Spleen (tissue), 13 donors: ENCODE measurements around the gene GDPD2. TPM values are rescaled to one million over a fixed set of nuclear protein-coding genes. Genes with fewer than 3 reads are reported as not detected.
"Not testable (repeated sequence)": the region's sequence is repeated elsewhere in the genome, so short reads cannot be mapped to it uniquely, and the experiment has no call there.

ENCODE experiments used
- DNase-seq: peaks from one replicate; pipeline ENCODE4 v3.0.0-alpha.2; 2020
- H3K27ac ChIP-seq, 8 donors: fragments of 200-600 bp; sonication (generic) in 7 of 8; 1 replicate in 4 of 8; 2 replicates in 4 of 8; pipeline versions ENCODE4 v1.5.0 to v1.8.0; 2016 to 2021; ENCODE audit warnings: inconsistent platforms in 4 of 8, mild to moderate bottlenecking in 4 of 8, moderate library complexity in 1 of 8
- H3K27me3 ChIP-seq, 7 donors: fragments of 200-600 bp; sonication (generic) in 6 of 7; replicated peaks in 1 of 7; 1 replicate in 4 of 7; 2 replicates in 3 of 7; pipeline versions ENCODE4 v1.5.0 to v1.8.0; 2016 to 2021; ENCODE audit warnings: inconsistent platforms in 3 of 7, mild to moderate bottlenecking in 1 of 7
- H3K36me3 ChIP-seq, 6 donors: fragments of 200-600 bp; sonication (generic) in 5 of 6; 1 replicate in 4 of 6; 2 replicates in 2 of 6; pipeline versions ENCODE4 v1.5.0 to v1.8.0; 2016 to 2021; ENCODE audit warnings: inconsistent platforms in 2 of 6
- H3K4me1 ChIP-seq, 6 donors: fragments of 200-600 bp; sonication (generic) in 5 of 6; 1 replicate in 3 of 6; 2 replicates in 3 of 6; pipeline versions ENCODE4 v1.5.0 to v1.8.0; 2016 to 2021; ENCODE audit warnings: inconsistent platforms in 3 of 6
- H3K4me3 ChIP-seq, 8 donors: fragments of 200-600 bp; sonication (generic) in 7 of 8; 1 replicate in 4 of 8; 2 replicates in 4 of 8; pipeline versions ENCODE4 v1.5.0 to v1.8.0; 2016 to 2021; ENCODE audit warnings: inconsistent platforms in 4 of 8, mild to moderate bottlenecking in 4 of 8, moderate library complexity in 2 of 8
- H3K9me3 ChIP-seq, 8 donors: fragments of 200-600 bp; sonication (generic) in 7 of 8; 1 replicate in 4 of 8; 2 replicates in 4 of 8; pipeline versions ENCODE4 v1.5.0 to v1.8.0; 2016 to 2021; ENCODE audit warnings: inconsistent platforms in 4 of 8
- CTCF ChIP-seq, 11 experiments: fragments of 200-600 bp in 7 of 11; fragments of 450-650 bp in 4 of 11; sonication (generic) in 4 of 11; IDR thresholded peaks in 8 of 11; conservative IDR thresholded peaks in 3 of 11; 1 replicate in 7 of 11; 2 replicates in 4 of 11; pipeline versions ENCODE4 v1.4.0 to v1.8.0; 2016 to 2021; ENCODE audit warnings: antibody characterized with exemption in 11 of 11, inconsistent platforms in 4 of 11, mild to moderate bottlenecking in 1 of 11
- POLR2A ChIP-seq, 3 donors: fragments of 450-650 bp; IDR thresholded peaks; one replicate each; pipeline ENCODE4 v1.5.1; 2017; ENCODE audit warnings: antibody characterized with exemption in 3 of 3, mild to moderate bottlenecking in 1 of 3
- POLR2AphosphoS5 ChIP-seq, 3 donors: sonication (generic); formaldehyde crosslinking; IDR thresholded peaks; one replicate each; pipeline ENCODE4 v1.5.1; 2017; ENCODE audit warnings: antibody characterized with exemption in 3 of 3
- WGBS, 5 donors: extraction: QIAGEN DNeasy Blood & Tissue Kit in 3 of 5; methylation state at CpG; one replicate each; pipeline versions ENCODE4 v1.1.5 to v1.1.7; 2013 to 2018; 5-methylcytosine and 5-hydroxymethylcytosine counted together
- intact Hi-C: fragments of 100-400 bp; cut with DNase I; formaldehyde crosslinking; loops from one replicate; pipeline ENCODE4 v1.15.0; 2023; ENCODE audit warnings: low total_unique reads
- long read RNA-seq, 2 donors: transcript quantifications; one replicate each; lab custom pipeline, GENCODE V29; 2026
- polyA plus RNA-seq, 3 donors: library from polyadenylated mRNA; stranded (reverse); fragments of 200-250 nt; gene quantifications; one replicate each; pipeline ENCODE4 v1.2.1, GENCODE V29; 2013
- total RNA-seq, 7 donors: library from RNA; depleted of rRNA in 3 of 7; stranded (reverse); fragments of >200 nt in 3 of 7; fragmentation: NEBNext Ultra II Directional in 4 of 7; extraction: Animal tissue kit (Norgen Biotek cat#: 25700) in 4 of 7; gene quantifications; one replicate each; pipeline versions ENCODE4 v1.1.0 to v1.2.1, GENCODE V29; 2016 to 2021
- donor health status: healthy with polysubstance abuse.
- donor health status: DM: no; HTN: no; CAD: no; lungs with moderate emphysema.
- donor health status: DM: no; HTN: no; CAD: no.
- donor health status: Bipolar disorder and iron deficiency.
- donor health status: healthy.
- donor health status: DM: no; HTN: no; CAD: no.
- donor health status: DM: yes; HTN: yes; CAD: no.

Gene GDPD2
- total RNA-seq = 100 to 1,000 TPM in 1 of 7 donors, 10 to 100 TPM in 6; 37.0 to 103 (median 68.6) TPM
- 10 to 100 TPM in 2 of 3 donors, 1 to 10 TPM in 1; 2.4 to 82.5 (median 25.1) TPM for polyA plus RNA-seq
- long read RNA-seq, donor 1, partial matches to known transcripts = 8 of 10 reads
- long read RNA-seq, donor 1, other reads (novel, unspliced or antisense) = 0 of 10 reads
- long read RNA-seq, donor 2, partial matches to known transcripts = 21 of 26 reads
- long read RNA-seq, donor 2, other reads (novel, unspliced or antisense) = 0 of 26 reads

- DNase-seq = no peak
- TF ChIP-seq POLR2AphosphoS5 (IDR thresholded peaks at IDR 0.05) = peak in 2 of 3 donors; percentile 16 to 50
- TF ChIP-seq POLR2A (IDR thresholded peaks at IDR 0.05) = no peak
- no peak for TF ChIP-seq CTCF (IDR thresholded peaks at IDR 0.05 in 8 of 11, conservative IDR thresholded peaks at IDR 0.05 in 3 of 11)
- Histone ChIP-seq H3K4me1 (no peaks in the 10 kb centered on the region), H3K27ac (peak within 1 kb of the TSS in 5 of 8 donors; percentile 18 to 55 (median 43)), H3K4me3 (peak within 1 kb of the TSS in 3 of 8 donors; percentile 12 to 38 (median 31)), H3K27me3 (peaks cover 0 to 8% (median 0%) of the 10 kb centered on the region in 7 donors), H3K9me3 (no peaks in the 10 kb centered on the region), H3K36me3 (peaks cover 0 to 22% (median 0%) of the 10 kb centered on the region in 6 donors)
- intact Hi-C loops = no loop called here
- WGBS, 5 donors = 26 to 62% (median 49%) methylated on average over 2 to 11 of the region's 11 CpGs
Measured at GRCh38 chrX:70422851-70423341, at the start of gene GDPD2. GDPD2 (plus strand) TSS chrX:70423314; CDS start chrX:70424985, 1,671 bp downstream.

GRCh38 chrX:70386235-70386634, 36.9 kb upstream of the GDPD2 start:
- H3K27ac ChIP-seq = no peak overlapping the region
- H3K4me1 ChIP-seq = no peaks in the 10 kb centered on the region
- no peaks in the 10 kb centered on the region for H3K27me3 ChIP-seq
- DNase-seq = no peak
- no peak overlapping the region for H3K4me3 ChIP-seq
- 44 to 57% (median 49%) methylated on average over 2 of the region's 2 CpGs for WGBS, 5 donors
- intact Hi-C loops = no loop called here
- H3K9me3 ChIP-seq = no peaks in the 10 kb centered on the region
- no peak for TF ChIP-seq POLR2AphosphoS5 (IDR thresholded peaks at IDR 0.05)
- no peak for TF ChIP-seq CTCF (IDR thresholded peaks at IDR 0.05 in 8 of 11, conservative IDR thresholded peaks at IDR 0.05 in 3 of 11)
- TF ChIP-seq POLR2A (IDR thresholded peaks at IDR 0.05) = no peak
- peaks cover 0 to 11% (median 0%) of the 10 kb centered on the region in 6 donors for H3K36me3 ChIP-seq

- H3K27me3 ChIP-seq = no peaks in the 10 kb centered on the region
- 21 to 49% (median 26%) methylated on average over 4 of the region's 4 CpGs for WGBS, 5 donors
- no peak overlapping the region for H3K4me3 ChIP-seq
- H3K4me1 ChIP-seq = peaks cover 0 to 7% (median 0%) of the 10 kb centered on the region in 6 donors
- H3K36me3 ChIP-seq = peaks cover 0 to 28% (median 0%) of the 10 kb centered on the region in 6 donors
- peaks cover 0 to 4% (median 0%) of the 10 kb centered on the region in 8 donors for H3K9me3 ChIP-seq
- peak overlapping the region in 5 of 8 donors; percentile 7 to 45 (median 31) for H3K27ac ChIP-seq
- TF ChIP-seq POLR2AphosphoS5 (IDR thresholded peaks at IDR 0.05) (no peak), POLR2A (IDR thresholded peaks at IDR 0.05) (no peak), CTCF (IDR thresholded peaks at IDR 0.05 in 8 of 11, conservative IDR thresholded peaks at IDR 0.05 in 3 of 11) (no peak)
- no peak for DNase-seq
- intact Hi-C loops = no loop called here
Measured at GRCh38 chrX:70398899-70399298, 24.2 kb upstream of the GDPD2 start.

- H3K27me3 ChIP-seq, H3K27ac ChIP-seq, intact Hi-C loops, H3K4me3 ChIP-seq, H3K9me3 ChIP-seq, DNase-seq, H3K4me1 ChIP-seq: not testable (repeated sequence)
- peaks cover 0 to 40% (median 0%) of the 10 kb centered on the region in 6 donors for H3K36me3 ChIP-seq
- 92 to 100% (median 98%) methylated on average over 1 of the region's 3 CpGs for WGBS, 5 donors
Measured at GRCh38 chrX:70400181-70400580, 22.9 kb upstream of the GDPD2 start.
